Measurements from ENCODE around the gene FER.

The FER gene

GRCh38 chr5:108729242-108729615, 18.5 kb upstream of the FER start:
- H3K4me3 Mint-ChIP-seq, result no peak overlapping the region
- H3K36me3 Mint-ChIP-seq (ENCODE audit: low read depth), result peaks cover 9% of the 10 kb centered on the region
- H3K9me3 Mint-ChIP-seq, result no peaks in the 10 kb centered on the region
- intact Hi-C loops (cut with micrococcal nuclease), result loop anchor here (5.0 to 10.0 kb wide), 2 partner anchors 47 to 344 kb away; partner anchors contain the start of gene FBXL17
- H3K4me1 Mint-ChIP-seq (ENCODE audit: low read depth), result peaks cover 50% of the 10 kb centered on the region
- peak overlapping the region; percentile 99 for H3K27ac Mint-ChIP-seq
- no peaks in the 10 kb centered on the region for H3K27me3 Mint-ChIP-seq

DNA sequence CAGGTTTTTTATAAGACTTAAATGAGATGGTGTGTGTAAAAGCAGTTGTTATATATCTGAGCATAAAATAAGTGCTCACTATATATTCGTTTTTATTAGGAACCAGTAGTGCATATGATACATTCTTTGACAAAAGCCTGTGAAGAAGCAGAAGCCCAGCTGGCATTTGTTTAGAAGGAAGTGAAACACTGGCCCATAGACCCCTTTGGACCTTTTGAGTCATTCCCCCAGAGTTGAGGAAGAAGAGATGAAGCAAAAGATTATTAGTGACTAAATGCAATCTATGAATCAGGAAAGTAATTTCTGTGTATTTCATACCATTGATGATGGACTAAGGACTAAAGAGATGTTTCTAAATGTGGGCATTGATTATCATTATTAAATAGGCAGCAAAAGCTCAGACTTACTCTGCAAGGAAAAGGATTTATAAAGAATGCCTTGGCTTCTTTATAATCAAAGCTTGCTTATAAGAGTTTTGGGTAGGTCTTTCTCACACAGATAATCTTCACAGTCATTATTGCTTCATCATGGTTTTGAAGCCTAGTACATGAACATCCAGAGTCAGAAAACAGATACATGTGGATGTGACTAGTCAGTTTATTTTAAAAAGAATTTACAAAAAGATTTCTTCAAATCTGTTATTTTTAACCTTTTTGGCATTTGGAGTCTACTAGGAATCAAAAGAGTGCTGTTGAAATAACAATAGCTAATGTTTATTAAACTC, 16.9 kb upstream of the FER start:
- Mint-ChIP-seq H3K9me3 (no peaks in the 10 kb centered on the region), H3K4me3 (no peak overlapping the region), H3K27me3 (no peaks in the 10 kb centered on the region), H3K27ac (peak overlapping the region; percentile 64), H3K4me1 (ENCODE audit: low read depth) (peaks cover 50% of the 10 kb centered on the region), H3K36me3 (ENCODE audit: low read depth) (peaks cover 9% of the 10 kb centered on the region)
- intact Hi-C loops (cut with micrococcal nuclease), result loop anchor here (1.0 to 5.0 kb wide), 3 partner anchors 18 to 1267 kb away; no protein-coding TSS in a partner anchor

- H3K4me3 Mint-ChIP-seq, result no peak overlapping the region
- peaks cover 9% of the 10 kb centered on the region for H3K4me1 Mint-ChIP-seq (ENCODE audit: low read depth)
- intact Hi-C loops (cut with micrococcal nuclease), result no loop called here
- no peak overlapping the region for H3K27ac Mint-ChIP-seq
- H3K27me3 Mint-ChIP-seq, result no peaks in the 10 kb centered on the region
- H3K9me3 Mint-ChIP-seq, result no peaks in the 10 kb centered on the region
- H3K36me3 Mint-ChIP-seq (ENCODE audit: low read depth), result no peaks in the 10 kb centered on the region
Measured at GRCh38 chr5:108735790-108736189, 11.9 kb upstream of the FER start.

GRCh38 chr5:108736855-108737254, 10.8 kb upstream of the FER start:
- peaks cover 7% of the 10 kb centered on the region for H3K4me1 Mint-ChIP-seq (ENCODE audit: low read depth)
- no peak overlapping the region for H3K4me3 Mint-ChIP-seq
- no peak overlapping the region for H3K27ac Mint-ChIP-seq
- no peaks in the 10 kb centered on the region for H3K9me3 Mint-ChIP-seq
- H3K36me3 Mint-ChIP-seq (ENCODE audit: low read depth), result no peaks in the 10 kb centered on the region
- intact Hi-C loops (cut with micrococcal nuclease), result no loop called here
- no peaks in the 10 kb centered on the region for H3K27me3 Mint-ChIP-seq

GRCh38 chr5:108739376-108739775, 8.3 kb upstream of the FER start:
- H3K36me3 Mint-ChIP-seq (ENCODE audit: low read depth), result no peaks in the 10 kb centered on the region
- H3K9me3 Mint-ChIP-seq, result no peaks in the 10 kb centered on the region
- H3K27me3 Mint-ChIP-seq, result no peaks in the 10 kb centered on the region
- intact Hi-C loops (cut with micrococcal nuclease), result no loop called here
- no peak overlapping the region for H3K4me3 Mint-ChIP-seq
- H3K27ac Mint-ChIP-seq, result no peak overlapping the region
- no peaks in the 10 kb centered on the region for H3K4me1 Mint-ChIP-seq (ENCODE audit: low read depth)

- no peak overlapping the region for H3K4me3 Mint-ChIP-seq
- no peak overlapping the region for H3K27ac Mint-ChIP-seq
- no peaks in the 10 kb centered on the region for H3K4me1 Mint-ChIP-seq (ENCODE audit: low read depth)
- intact Hi-C loops (cut with micrococcal nuclease), result no loop called here
- no peaks in the 10 kb centered on the region for H3K9me3 Mint-ChIP-seq
- H3K36me3 Mint-ChIP-seq (ENCODE audit: low read depth), result no peaks in the 10 kb centered on the region
- no peaks in the 10 kb centered on the region for H3K27me3 Mint-ChIP-seq
Measured at GRCh38 chr5:108739906-108740305, 7.8 kb upstream of the FER start.

- Mint-ChIP-seq H3K36me3 (ENCODE audit: low read depth) (peaks cover 4% of the 10 kb centered on the region), H3K4me3 (no peak overlapping the region), H3K9me3 (no peaks in the 10 kb centered on the region), H3K27me3 (no peaks in the 10 kb centered on the region), H3K27ac (no peak overlapping the region), H3K4me1 (ENCODE audit: low read depth) (no peaks in the 10 kb centered on the region)
- intact Hi-C loops (cut with micrococcal nuclease), result no loop called here
Measured at GRCh38 chr5:108743319-108743718, 4.4 kb upstream of the FER start.

DNA sequence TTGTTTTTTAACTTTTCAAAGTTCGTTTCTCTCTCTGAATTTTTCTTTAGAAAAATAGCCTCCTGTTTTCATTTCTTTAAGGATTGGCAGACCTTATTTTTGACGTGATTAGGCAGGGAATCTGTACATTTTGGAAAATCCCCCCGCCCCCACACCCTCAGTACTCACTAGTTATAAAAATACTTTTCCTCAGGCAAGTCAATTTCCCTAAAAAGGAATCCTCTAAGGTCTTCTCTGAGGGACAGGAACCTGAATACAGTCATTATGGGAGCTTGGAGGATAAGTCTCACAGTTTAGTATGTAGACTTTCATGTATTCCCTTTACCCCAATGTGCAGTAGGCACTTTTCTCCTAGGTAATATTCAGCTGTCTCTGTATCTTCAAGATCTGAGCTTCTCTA, 3.9 kb upstream of the FER start:
- intact Hi-C loops (cut with micrococcal nuclease), result no loop called here
- Mint-ChIP-seq H3K4me3 (no peak overlapping the region), H3K4me1 (ENCODE audit: low read depth) (no peaks in the 10 kb centered on the region), H3K27me3 (no peaks in the 10 kb centered on the region), H3K27ac (no peak overlapping the region), H3K9me3 (no peaks in the 10 kb centered on the region), H3K36me3 (ENCODE audit: low read depth) (peaks cover 9% of the 10 kb centered on the region)

- H3K4me3 Mint-ChIP-seq, result peak overlapping the region; percentile 98
- H3K27me3 Mint-ChIP-seq, result peaks cover 3% of the 10 kb centered on the region
- intact Hi-C loops (cut with micrococcal nuclease), result loop anchor here (5.0 kb wide), 2 partner anchors 65 to 660 kb away; partner anchors contain the start of gene PJA2
- H3K36me3 Mint-ChIP-seq (ENCODE audit: low read depth), result peaks cover 18% of the 10 kb centered on the region
- H3K27ac Mint-ChIP-seq, result peak overlapping the region; percentile 99
- H3K9me3 Mint-ChIP-seq, result no peaks in the 10 kb centered on the region
- H3K4me1 Mint-ChIP-seq (ENCODE audit: low read depth), result peaks cover 7% of the 10 kb centered on the region
Measured at GRCh38 chr5:108747111-108747773, 455 bp upstream of the FER start.

- no peaks in the 10 kb centered on the region for H3K9me3 Mint-ChIP-seq
- H3K27me3 Mint-ChIP-seq, result peaks cover 3% of the 10 kb centered on the region
- peaks cover 18% of the 10 kb centered on the region for H3K36me3 Mint-ChIP-seq (ENCODE audit: low read depth)
- H3K4me3 Mint-ChIP-seq, result peak overlapping the region; percentile 98
- peaks cover 7% of the 10 kb centered on the region for H3K4me1 Mint-ChIP-seq (ENCODE audit: low read depth)
- intact Hi-C loops (cut with micrococcal nuclease), result loop anchor here (1.0 to 5.0 kb wide), 3 partner anchors 18 to 659 kb away; partner anchors contain the start of gene PJA2
- H3K27ac Mint-ChIP-seq, result peak overlapping the region; percentile 99
Measured at GRCh38 chr5:108748401-108749127, 867 bp downstream of the FER start.

DNA sequence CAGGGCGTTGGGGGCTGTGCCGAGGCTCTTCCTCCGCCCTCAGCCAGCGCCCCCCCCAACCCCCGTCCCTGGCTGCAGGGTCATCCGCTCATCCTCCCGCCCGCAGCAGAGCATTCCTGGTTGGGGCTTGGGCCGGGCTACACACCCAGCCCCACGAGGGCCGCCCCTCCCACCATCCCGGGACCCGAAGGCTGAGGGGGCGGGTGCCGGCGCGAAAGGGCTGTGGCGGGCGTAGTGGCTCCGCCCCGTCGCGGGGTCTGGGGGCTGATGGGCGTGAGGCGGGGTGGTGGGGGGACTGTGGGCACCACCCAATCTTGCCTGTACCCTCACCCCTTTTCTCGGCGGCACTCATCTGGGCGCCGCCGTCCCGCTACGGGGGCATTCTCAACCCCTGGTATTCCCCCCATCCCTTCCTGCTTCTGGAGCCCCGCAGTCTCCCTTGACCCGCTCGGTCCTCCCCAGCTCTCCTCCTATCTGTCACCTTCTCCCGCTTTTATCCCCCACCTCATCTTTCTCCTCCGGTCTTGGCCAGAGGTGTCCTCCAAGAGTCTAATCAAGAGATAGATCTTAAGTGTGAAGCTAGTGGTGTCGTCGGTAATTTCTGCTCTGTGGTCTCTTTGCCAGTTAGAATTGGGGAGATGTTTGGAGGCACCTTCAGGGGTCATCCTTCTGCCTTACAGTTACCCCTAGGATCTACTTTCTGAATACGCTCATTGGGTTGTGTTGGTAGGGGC, 1.6 kb downstream of the FER start:
- H3K36me3 Mint-ChIP-seq (ENCODE audit: low read depth), result peaks cover 18% of the 10 kb centered on the region
- H3K4me1 Mint-ChIP-seq (ENCODE audit: low read depth), result peaks cover 7% of the 10 kb centered on the region
- intact Hi-C loops (cut with micrococcal nuclease), result loop anchor here (5.0 kb wide), 2 partner anchors 67 to 658 kb away; partner anchors contain the start of gene PJA2
- no peaks in the 10 kb centered on the region for H3K9me3 Mint-ChIP-seq
- H3K4me3 Mint-ChIP-seq, result peak overlapping the region; percentile 98
- H3K27me3 Mint-ChIP-seq, result peaks cover 3% of the 10 kb centered on the region
- peak overlapping the region; percentile 99 for H3K27ac Mint-ChIP-seq

GRCh38 chr5:108753331-108753730, 5.6 kb downstream of the FER start:
- peaks cover 14% of the 10 kb centered on the region for H3K36me3 Mint-ChIP-seq (ENCODE audit: low read depth)
- peaks cover 7% of the 10 kb centered on the region for H3K4me1 Mint-ChIP-seq (ENCODE audit: low read depth)
- no peak overlapping the region for H3K27ac Mint-ChIP-seq
- intact Hi-C loops (cut with micrococcal nuclease), result no loop called here
- no peak overlapping the region for H3K4me3 Mint-ChIP-seq
- H3K9me3 Mint-ChIP-seq, result no peaks in the 10 kb centered on the region
- peaks cover 3% of the 10 kb centered on the region for H3K27me3 Mint-ChIP-seq

- peaks cover 3% of the 10 kb centered on the region for H3K27me3 Mint-ChIP-seq
- intact Hi-C loops (cut with micrococcal nuclease), result no loop called here
- no peak overlapping the region for H3K4me3 Mint-ChIP-seq
- peaks cover 9% of the 10 kb centered on the region for H3K36me3 Mint-ChIP-seq (ENCODE audit: low read depth)
- no peaks in the 10 kb centered on the region for H3K9me3 Mint-ChIP-seq
- H3K27ac Mint-ChIP-seq, result no peak overlapping the region
- peaks cover 7% of the 10 kb centered on the region for H3K4me1 Mint-ChIP-seq (ENCODE audit: low read depth)
Measured at GRCh38 chr5:108753877-108754276, 6.2 kb downstream of the FER start.

Measured in dendritic cell treated with granulocyte-macrophage colony-stimulating factor and Interleukin-4, amounts not matched to agents 40 ng/mL and 50 ng/mL, for 4 days (primary cell).